HL-60 (cell line): Measurements from ENCODE around the gene WDR48.

ENCODE experiments used
- CTCF ChIP-seq: IDR thresholded peaks from one replicate; pipeline ENCODE4 v1.5.1; 2011; ENCODE audit warnings: low read length, control low read depth, inconsistent platforms; ENCODE audit not compliant: insufficient read depth
- REST ChIP-seq: IDR thresholded peaks from 2 replicates; pipeline ENCODE4 v1.6.1; 2012; ENCODE audit warnings: low read depth; ENCODE audit not compliant: insufficient replicate concordance

GRCh38 chr3:39090922-39091321 is 39.1 kb downstream of the WDR48 start:
- TF ChIP-seq CTCF, result no peak
- no peak for TF ChIP-seq REST
